Measurements from ENCODE around the gene CEBPB. TPM values are rescaled to one million over a fixed set of nuclear protein-coding genes. Genes with fewer than 3 reads are reported as not detected.
"Not testable (repeated sequence)": the region's sequence is repeated elsewhere in the genome, so short reads cannot be mapped to it uniquely, and the experiment has no call there.

CEBPB gene
- total RNA-seq, 2 donors from 2014 or later = 32.0 to 34.0 TPM

- DNase-seq = no peak
Measured at GRCh38 chr20:50208085-50208491, 17.5 kb downstream of the CEBPB start.

GRCh38 chr20:50208815-50209214 is 18.2 kb downstream of the CEBPB start:
- H3K9ac ChIP-seq (ENCODE audit: low read depth in 2 of 2, low read length in 2 of 2); DNase-seq; H3K9me3 ChIP-seq; H3K4me3 ChIP-seq; H3K4me1 ChIP-seq; H3K27me3 ChIP-seq; H3K27ac ChIP-seq; H3K36me3 ChIP-seq; intact Hi-C loops (cut with DNase I): not testable (repeated sequence)

More at GRCh38 chr20:50208085-50208491, 17.5 kb downstream of the CEBPB start:
- no peaks in the 10 kb centered on the region for H3K36me3 ChIP-seq
- H3K27ac ChIP-seq = no peak overlapping the region
- no peak overlapping the region for H3K4me3 ChIP-seq
- no peaks in the 10 kb centered on the region for H3K4me1 ChIP-seq
- no peaks in the 10 kb centered on the region for H3K27me3 ChIP-seq
- intact Hi-C loops (cut with DNase I) = no loop called here
- no peaks in the 10 kb centered on the region for H3K9me3 ChIP-seq
- TF ChIP-seq CTCF (IDR thresholded peaks at IDR 0.05) = no peak
- H3K9ac ChIP-seq (ENCODE audit: low read depth in 2 of 2, low read length in 2 of 2) = no peak overlapping the region

GRCh38 chr20:50210066-50210619 is 19.5 kb downstream of the CEBPB start:
- no peak for DNase-seq
- Histone ChIP-seq H3K27ac (no peak overlapping the region), H3K4me3 (no peak overlapping the region), H3K9me3 (no peaks in the 10 kb centered on the region), H3K36me3 (no peaks in the 10 kb centered on the region), H3K27me3 (no peaks in the 10 kb centered on the region), H3K9ac (ENCODE audit: low read depth in 2 of 2, low read length in 2 of 2) (no peak overlapping the region), H3K4me1 (no peaks in the 10 kb centered on the region)
- TF ChIP-seq CTCF (IDR thresholded peaks at IDR 0.05) = no peak
- intact Hi-C loops (cut with DNase I) = no loop called here

GRCh38 chr20:50211091-50211490 is 20.5 kb downstream of the CEBPB start:
- Histone ChIP-seq H3K27ac (no peak overlapping the region), H3K27me3 (no peaks in the 10 kb centered on the region), H3K4me1 (no peaks in the 10 kb centered on the region), H3K36me3 (no peaks in the 10 kb centered on the region), H3K9ac (ENCODE audit: low read depth in 2 of 2, low read length in 2 of 2) (no peak overlapping the region), H3K9me3 (no peaks in the 10 kb centered on the region), H3K4me3 (no peak overlapping the region)
- no peak for TF ChIP-seq CTCF (IDR thresholded peaks at IDR 0.05)
- intact Hi-C loops (cut with DNase I) = no loop called here
- no peak for DNase-seq

GRCh38 chr20:50213531-50214106 is 23.0 kb downstream of the CEBPB start:
- Histone ChIP-seq H3K27me3 (no peaks in the 10 kb centered on the region), H3K27ac (no peak overlapping the region), H3K9ac (ENCODE audit: low read depth in 2 of 2, low read length in 2 of 2) (no peak overlapping the region), H3K4me1 (no peaks in the 10 kb centered on the region), H3K9me3 (no peaks in the 10 kb centered on the region), H3K36me3 (no peaks in the 10 kb centered on the region), H3K4me3 (no peak overlapping the region)
- no peak for DNase-seq
- TF ChIP-seq CTCF (IDR thresholded peaks at IDR 0.05) = no peak
- intact Hi-C loops (cut with DNase I) = no loop called here

GRCh38 chr20:50214226-50215024 is 23.8 kb downstream of the CEBPB start:
- H3K36me3 ChIP-seq = no peaks in the 10 kb centered on the region
- TF ChIP-seq CTCF (IDR thresholded peaks at IDR 0.05) = no peak
- H3K27ac ChIP-seq = no peak overlapping the region
- no peak for DNase-seq
- no peak overlapping the region for H3K9ac ChIP-seq (ENCODE audit: low read depth in 2 of 2, low read length in 2 of 2)
- no peaks in the 10 kb centered on the region for H3K9me3 ChIP-seq
- H3K4me1 ChIP-seq = no peaks in the 10 kb centered on the region
- H3K27me3 ChIP-seq = no peaks in the 10 kb centered on the region
- intact Hi-C loops (cut with DNase I) = no loop called here
- H3K4me3 ChIP-seq = no peak overlapping the region
